Thyroid gland (tissue), 4 donors: ENCODE data around the gene ACOT4.
"Not testable (repeated sequence)": the region's sequence is repeated elsewhere in the genome, so short reads cannot be mapped to it uniquely, and the experiment has no call there.

Experiments used
- CTCF ChIP-seq, 6 experiments: fragments of 200-600 bp in 3 of 6; fragments of 450-650 bp in 3 of 6; sonication (generic) in 3 of 6; IDR thresholded peaks; one replicate each; pipeline ENCODE4 v1.5.1; 2016 to 2019; ENCODE audit warnings: antibody characterized with exemption in 6 of 6, mild to moderate bottlenecking in 2 of 6, inconsistent platforms in 1 of 6, moderate library complexity in 1 of 6
- POLR2A ChIP-seq, 2 donors: fragments of 450-650 bp; IDR thresholded peaks; one replicate each; pipeline ENCODE4 v1.6.1; 2017; ENCODE audit warnings: antibody characterized with exemption in 2 of 2, mild to moderate bottlenecking in 2 of 2, moderate library complexity in 1 of 2

- not testable (repeated sequence) for TF ChIP-seq CTCF, POLR2A (IDR thresholded peaks at IDR 0.05)
These were observed 46.3 kb upstream of the ACOT4 start for GRCh38 chr14:73545353-73545752.
